Activated CD8-positive, alpha-beta T cell treated with anti-CD3 and anti-CD28 coated beads for 36 hours (primary cell): ENCODE data around the gene CYFIP1. TPM values are rescaled to one million over a fixed set of nuclear protein-coding genes. Genes with fewer than 3 reads are reported as not detected.
"Not testable (repeated sequence)": the region's sequence is repeated elsewhere in the genome, so short reads cannot be mapped to it uniquely, and the experiment has no call there.

Experiments used
- ATAC-seq: fragments of 200-7000 bp; cut with Tn5 transposase; one replicate; pipeline ENCODE4 v1.10.0; 2021; ENCODE audit warnings: mild to moderate bottlenecking, moderate library complexity
- CTCF ChIA-PET: fragments of 350-600 bp; sonication (Branson Sonifier 250); formaldehyde crosslinking; loops from one replicate; lab custom pipeline; 2021; ENCODE audit warnings: antibody characterized with exemption; lab: Charles Lee
- POLR2A ChIA-PET: fragments of 350-600 bp; sonication (Branson Sonifier 250); formaldehyde crosslinking; loops from one replicate; lab custom pipeline; 2021; ENCODE audit warnings: antibody characterized with exemption; lab: Charles Lee
- DNase-seq: peaks from one replicate; pipeline ENCODE4 v3.0.0-alpha.2; 2020
- H3K27ac Mint-ChIP-seq: one replicate; pipeline ENCODE4 v1.8.0; 2021; ENCODE audit warnings: mild to moderate bottlenecking, mixed read lengths
- H3K27me3 Mint-ChIP-seq: one replicate; pipeline ENCODE4 v1.8.0; 2021; ENCODE audit warnings: mixed read lengths
- H3K36me3 Mint-ChIP-seq: one replicate; pipeline ENCODE4 v1.8.0; 2021; ENCODE audit warnings: low read depth, mixed read lengths
- H3K4me1 Mint-ChIP-seq: one replicate; pipeline ENCODE4 v1.8.0; 2021; ENCODE audit warnings: low read depth, mixed read lengths
- H3K4me3 Mint-ChIP-seq: one replicate; pipeline ENCODE4 v1.8.0; 2021; ENCODE audit warnings: mild to moderate bottlenecking, moderate library complexity, mixed read lengths
- H3K9me3 Mint-ChIP-seq: one replicate; pipeline ENCODE4 v1.8.0; 2021; ENCODE audit warnings: mixed read lengths
- CTCF ChIP-seq: fragments of 200-600 bp; IDR thresholded peaks from one replicate; pipeline ENCODE4 v1.8.0; 2022; ENCODE audit warnings: antibody characterized with exemption, mild to moderate bottlenecking
- intact Hi-C: fragments of 100-400 bp; cut with micrococcal nuclease; formaldehyde crosslinking; loops from one replicate; pipeline ENCODE4 v1.10.0; 2022
- total RNA-seq, 2 experiments: library from RNA; stranded (reverse); gene quantifications; one replicate each; pipeline ENCODE4 v1.2.3, GENCODE V29; 2021

Gene CYFIP1
- total RNA-seq, 2 experiments from 2014 or later, result 10.4 to 11.6 TPM

DNA sequence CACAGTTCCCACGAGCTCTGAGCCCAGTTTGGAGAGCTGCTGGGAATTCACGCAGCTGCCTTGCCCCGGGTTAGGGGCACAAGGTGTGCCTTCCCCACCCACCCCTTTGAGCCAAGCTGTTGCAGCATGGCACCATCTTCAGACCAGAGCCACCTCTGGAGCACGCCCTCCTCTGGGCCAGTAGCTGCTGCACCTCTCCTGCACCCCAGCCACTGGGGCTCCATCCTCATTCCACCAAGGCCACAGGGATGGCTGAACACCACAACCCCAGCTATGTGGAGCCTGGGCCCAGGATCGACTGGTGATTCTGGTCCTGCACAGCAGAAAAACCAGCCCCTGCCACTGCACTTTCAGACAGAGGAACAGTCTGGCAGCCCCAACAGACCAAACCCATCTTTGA lies 33.5 kb upstream of the CYFIP1 start:
- Mint-ChIP-seq H3K9me3 (no peaks in the 10 kb centered on the region), H3K4me1 (no peaks in the 10 kb centered on the region), H3K27ac (no peak overlapping the region), H3K36me3 (peaks cover 41% of the 10 kb centered on the region), H3K27me3 (no peaks in the 10 kb centered on the region), H3K4me3 (no peak overlapping the region)
- ChIA-PET CTCF (interaction anchor here (0.7 kb wide), 1 partner anchor 20 kb away, joined by 3 read pairs; no protein-coding TSS in a partner anchor), POLR2A (no interaction called here)
- TF ChIP-seq CTCF, result no peak
- intact Hi-C loops, result no loop called here
- DNase-seq (no peak), ATAC-seq (no peak)

DNA sequence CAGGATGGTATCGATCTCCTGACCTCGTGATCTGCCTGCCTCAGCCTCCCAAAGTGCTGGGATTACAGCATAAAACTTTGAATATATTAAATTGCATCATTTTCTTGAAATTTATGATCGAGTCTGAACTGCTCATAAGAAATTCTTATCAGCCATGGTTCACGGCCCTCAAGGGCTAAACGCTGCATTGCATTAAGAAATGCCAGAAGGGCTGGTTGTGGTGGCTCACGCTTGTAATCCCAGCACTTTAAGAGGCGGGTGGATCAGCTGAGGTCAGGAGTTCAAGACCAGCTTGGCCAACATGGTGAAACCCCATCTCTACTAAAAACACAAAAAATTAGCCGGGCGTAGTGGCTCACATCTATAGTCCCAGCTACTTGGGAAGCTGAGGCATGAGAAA lies 32.4 kb upstream of the CYFIP1 start:
- ATAC-seq, H3K27ac Mint-ChIP-seq, H3K4me1 Mint-ChIP-seq, H3K9me3 Mint-ChIP-seq, POLR2A ChIA-PET, H3K27me3 Mint-ChIP-seq, DNase-seq, intact Hi-C loops, CTCF ChIA-PET, H3K4me3 Mint-ChIP-seq: not testable (repeated sequence)
- peaks cover 39% of the 10 kb centered on the region for H3K36me3 Mint-ChIP-seq

DNA sequence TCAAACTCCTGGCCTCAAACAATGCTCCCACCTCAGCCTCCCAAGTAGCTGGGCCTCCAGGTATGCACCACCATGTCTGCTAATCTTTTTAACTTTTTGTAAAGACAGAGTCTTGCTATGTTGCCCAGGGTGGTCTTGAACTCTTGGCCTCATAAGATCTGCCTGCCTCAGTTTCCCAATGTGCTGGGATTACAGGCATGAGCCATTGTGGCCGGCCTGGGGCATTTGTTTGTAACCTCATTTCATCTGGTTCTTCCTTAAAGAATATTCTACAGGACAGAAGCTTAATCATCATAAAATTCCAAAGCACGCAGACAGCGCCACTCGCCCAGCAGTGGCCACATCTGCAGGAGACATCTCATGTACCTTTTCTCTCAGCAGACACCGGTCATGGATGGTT lies 23.6 kb upstream of the CYFIP1 start:
- POLR2A ChIA-PET, result no interaction called here
- CTCF ChIA-PET, result no interaction called here
- intact Hi-C loops, result no loop called here
- Mint-ChIP-seq H3K9me3 (no peaks in the 10 kb centered on the region), H3K4me3 (no peak overlapping the region), H3K27ac (no peak overlapping the region), H3K4me1 (no peaks in the 10 kb centered on the region), H3K27me3 (no peaks in the 10 kb centered on the region), H3K36me3 (peaks cover 41% of the 10 kb centered on the region)
- DNase-seq, result no peak
- no peak for ATAC-seq
- no peak for TF ChIP-seq CTCF

- Mint-ChIP-seq H3K4me1 (no peaks in the 10 kb centered on the region), H3K4me3 (no peak overlapping the region), H3K9me3 (no peaks in the 10 kb centered on the region), H3K27ac (no peak overlapping the region), H3K36me3 (peaks cover 45% of the 10 kb centered on the region), H3K27me3 (no peaks in the 10 kb centered on the region)
- intact Hi-C loops, result no loop called here
- ChIA-PET CTCF (no interaction called here), POLR2A (no interaction called here)
- no peak for TF ChIP-seq CTCF
- ATAC-seq, result no peak
- no peak for DNase-seq
These were observed 22.8 kb upstream of the CYFIP1 start for GRCh38 chr15:23002920-23003319.

GRCh38 chr15:22995795-22996194 lies 15.6 kb upstream of the CYFIP1 start:
- peaks cover 32% of the 10 kb centered on the region for H3K36me3 Mint-ChIP-seq
- H3K4me3 Mint-ChIP-seq, result no peak overlapping the region
- intact Hi-C loops, result no loop called here
- H3K27me3 Mint-ChIP-seq, result no peaks in the 10 kb centered on the region
- ChIA-PET CTCF (no interaction called here), POLR2A (no interaction called here)
- no peaks in the 10 kb centered on the region for H3K4me1 Mint-ChIP-seq
- no peak for TF ChIP-seq CTCF
- DNase-seq, result no peak
- ATAC-seq, result no peak
- no peak overlapping the region for H3K27ac Mint-ChIP-seq
- H3K9me3 Mint-ChIP-seq, result no peaks in the 10 kb centered on the region

- DNase-seq, result no peak
- ChIA-PET CTCF (no interaction called here), POLR2A (no interaction called here)
- Mint-ChIP-seq H3K4me1 (no peaks in the 10 kb centered on the region), H3K36me3 (peaks cover 19% of the 10 kb centered on the region), H3K9me3 (no peaks in the 10 kb centered on the region), H3K27ac (no peak overlapping the region), H3K27me3 (no peaks in the 10 kb centered on the region), H3K4me3 (no peak overlapping the region)
- intact Hi-C loops, result no loop called here
- ATAC-seq, result no peak
- TF ChIP-seq CTCF, result no peak
These were observed 11.8 kb upstream of the CYFIP1 start for GRCh38 chr15:22992024-22992326.
